GM21360 (cell line): ENCODE data around the gene OLAH.

ENCODE experiments used
- ATAC-seq: cut with Tn5 transposase; IDR thresholded peaks from one replicate; pipeline ENCODE4 v1.9.1; 2021; ENCODE audit warnings: mild to moderate bottlenecking, moderate library complexity; ENCODE audit not compliant: unreplicated experiment

The OLAH gene

GRCh38 chr10:15068802-15069201 lies 25.1 kb downstream of the OLAH start:
- ATAC-seq: no peak

- ATAC-seq: no peak
Measured at GRCh38 chr10:15069230-15069629, 25.5 kb downstream of the OLAH start.

GRCh38 chr10:15072358-15072757 lies 28.6 kb downstream of the OLAH start:
- ATAC-seq: no peak

- no peak for ATAC-seq
Measured at GRCh38 chr10:15075421-15075820, 31.7 kb downstream of the OLAH start.

GRCh38 chr10:15083674-15084501 lies 40.1 kb downstream of the OLAH start:
- no peak for ATAC-seq

- no peak for ATAC-seq
Measured at GRCh38 chr10:15084502-15084922, 40.8 kb downstream of the OLAH start.

GRCh38 chr10:15088428-15089261 lies 44.9 kb downstream of the OLAH start, which contains the start of gene ACBD7:
Gene ACBD7 (minus strand): TSS chr10:15088776. CDS start chr10:15088728, 48 bp downstream.
- peak; percentile 97 for ATAC-seq

- ATAC-seq: no peak
Measured at GRCh38 chr10:15091418-15091817, 47.7 kb downstream of the OLAH start.

- no peak for ATAC-seq
Measured at GRCh38 chr10:15092855-15093408, 49.2 kb downstream of the OLAH start.

GRCh38 chr10:15096661-15097010 lies 52.9 kb downstream of the OLAH start:
- peak; percentile 19 for ATAC-seq

- ATAC-seq: peak; percentile 78
Measured at GRCh38 chr10:15097011-15097812, 53.5 kb downstream of the OLAH start, which contains the start of gene RPP38. Gene RPP38 (plus strand): TSS chr10:15097355. CDS start chr10:15103315, 5,960 bp downstream.

- ATAC-seq: no peak
Measured at GRCh38 chr10:15099886-15100285, 56.1 kb downstream of the OLAH start.

GRCh38 chr10:15103513-15103912 lies 59.8 kb downstream of the OLAH start:
- no peak for ATAC-seq

GRCh38 chr10:15106352-15107013 lies 62.7 kb downstream of the OLAH start:
- no peak for ATAC-seq

GRCh38 chr10:15112657-15113056 lies 68.9 kb downstream of the OLAH start:
- no peak for ATAC-seq

- ATAC-seq: no peak
Measured at GRCh38 chr10:15113766-15114165, 70.0 kb downstream of the OLAH start.

GRCh38 chr10:15116225-15116624 lies 72.5 kb downstream of the OLAH start:
- no peak for ATAC-seq

- ATAC-seq: no peak
Measured at GRCh38 chr10:15118615-15119014, 74.9 kb downstream of the OLAH start.

GRCh38 chr10:15120523-15120922 lies 76.8 kb downstream of the OLAH start:
- ATAC-seq: no peak

- ATAC-seq: no peak
Measured at GRCh38 chr10:15121707-15122106, 78.0 kb downstream of the OLAH start.
